Loucy (cell line): ENCODE results near the gene TMED6.

Source experiments
- EZH2phosphoT487 ChIP-seq: fragments of 200-600 bp; IDR thresholded peaks from 2 replicates; pipeline ENCODE4 v1.6.1; 2018; ENCODE audit warnings: antibody characterized with exemption, mild to moderate bottlenecking, moderate library complexity, borderline replicate concordance
- TF ChIP-seq, protein P1 (sequence below): fragments of 200-600 bp; sonication (generic); conservative IDR thresholded peaks from 2 replicates; pipeline ENCODE4 v1.5.1; 2014; ENCODE audit warnings: mild to moderate bottlenecking, antibody characterized with exemption, low read length

DNA sequence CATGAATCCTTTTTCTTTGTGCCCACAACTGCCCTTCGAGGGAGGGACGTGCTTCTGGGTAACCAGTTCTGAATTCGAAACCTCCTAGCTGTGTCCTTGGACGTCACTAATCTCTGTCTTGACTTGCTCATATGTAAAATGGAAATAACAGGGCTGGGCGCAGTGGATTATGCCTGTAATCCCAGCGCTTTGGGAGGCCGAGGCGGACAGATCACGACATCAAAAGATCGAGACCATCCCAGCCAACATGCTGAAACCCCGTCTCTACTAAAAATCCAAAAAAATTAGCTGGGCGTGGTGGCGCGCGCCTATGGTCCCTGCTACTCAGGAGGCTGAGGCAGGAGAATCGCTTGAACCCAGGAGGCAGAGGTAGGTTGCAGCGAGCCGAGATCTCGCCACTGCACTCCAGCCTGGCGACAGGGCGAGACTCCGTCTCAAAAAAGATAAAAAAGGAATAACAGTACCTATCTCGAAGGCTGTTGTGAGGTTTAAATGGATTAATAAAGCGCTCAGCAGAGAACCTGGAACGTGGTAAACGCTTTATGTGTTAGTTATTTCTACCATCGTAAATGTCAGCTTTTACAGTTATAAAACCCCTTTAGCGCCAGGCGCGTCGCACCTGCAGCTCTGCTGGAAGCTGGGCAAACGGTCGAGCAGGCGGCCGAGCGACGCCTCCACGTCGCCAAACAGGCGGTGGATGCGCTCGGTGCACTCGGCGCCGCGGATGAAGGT is 12.9 kb downstream of the TMED6 start:
- TF ChIP-seq, protein P1, sequence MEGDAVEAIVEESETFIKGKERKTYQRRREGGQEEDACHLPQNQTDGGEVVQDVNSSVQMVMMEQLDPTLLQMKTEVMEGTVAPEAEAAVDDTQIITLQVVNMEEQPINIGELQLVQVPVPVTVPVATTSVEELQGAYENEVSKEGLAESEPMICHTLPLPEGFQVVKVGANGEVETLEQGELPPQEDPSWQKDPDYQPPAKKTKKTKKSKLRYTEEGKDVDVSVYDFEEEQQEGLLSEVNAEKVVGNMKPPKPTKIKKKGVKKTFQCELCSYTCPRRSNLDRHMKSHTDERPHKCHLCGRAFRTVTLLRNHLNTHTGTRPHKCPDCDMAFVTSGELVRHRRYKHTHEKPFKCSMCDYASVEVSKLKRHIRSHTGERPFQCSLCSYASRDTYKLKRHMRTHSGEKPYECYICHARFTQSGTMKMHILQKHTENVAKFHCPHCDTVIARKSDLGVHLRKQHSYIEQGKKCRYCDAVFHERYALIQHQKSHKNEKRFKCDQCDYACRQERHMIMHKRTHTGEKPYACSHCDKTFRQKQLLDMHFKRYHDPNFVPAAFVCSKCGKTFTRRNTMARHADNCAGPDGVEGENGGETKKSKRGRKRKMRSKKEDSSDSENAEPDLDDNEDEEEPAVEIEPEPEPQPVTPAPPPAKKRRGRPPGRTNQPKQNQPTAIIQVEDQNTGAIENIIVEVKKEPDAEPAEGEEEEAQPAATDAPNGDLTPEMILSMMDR = no peak
- no peak for TF ChIP-seq EZH2phosphoT487
